Measurements from ENCODE around the gene CFAP53. TPM values are rescaled to one million over a fixed set of nuclear protein-coding genes. Genes with fewer than 3 reads are reported as not detected.

Gene CFAP53
- total and polyA plus RNA-seq, 7 donors, result 0.37 to 1.6 (median 0.54) TPM

GRCh38 chr18:50274044-50274442 is 7.7 kb upstream of the CFAP53 start:
- intact Hi-C loops (cut with DNase I), result loop anchor here in 1 of 2 donors (10.0 kb wide), 1 partner anchor 459 kb away; the partner anchor contains the start of gene ACAA2
- Histone ChIP-seq H3K9me3 (no peaks in the 10 kb centered on the region), H3K4me1 (peaks cover 4% of the 10 kb centered on the region), H3K4me3 (no peak overlapping the region), H3K27me3 (ENCODE audit: insufficient read depth in 3 of 3, low read length in 2 of 3) (no peaks in the 10 kb centered on the region), H3K27ac (no peak overlapping the region), H3K36me3 (ENCODE audit: insufficient read depth in 1 of 2, low read depth in 1 of 2) (peaks cover 25 to 100% of the 10 kb centered on the region in 2 donors)
- no peak for DNase-seq
- TF ChIP-seq CTCF (IDR thresholded peaks at IDR 0.05), result no peak
- 93 to 95% (median 95%) methylated on average over 17 of the region's 17 CpGs for WGBS, 3 donors
- no peak for ATAC-seq

- no peaks in the 10 kb centered on the region for H3K9me3 ChIP-seq
- no peaks in the 10 kb centered on the region for H3K4me1 ChIP-seq
- intact Hi-C loops (cut with DNase I), result loop anchor here in 1 of 2 donors (10.0 kb wide), 1 partner anchor 459 kb away; the partner anchor contains the start of gene ACAA2
- TF ChIP-seq CTCF (IDR thresholded peaks at IDR 0.05), result no peak
- no peaks in the 10 kb centered on the region for H3K27me3 ChIP-seq (ENCODE audit: insufficient read depth in 3 of 3, low read length in 2 of 3)
- WGBS, 3 donors, result 93 to 95% (median 94%) methylated on average over 23 of the region's 23 CpGs
- H3K4me3 ChIP-seq, result no peak overlapping the region
- DNase-seq (no peak), ATAC-seq (no peak)
- H3K27ac ChIP-seq, result no peak overlapping the region
- peaks cover 25 to 100% of the 10 kb centered on the region in 2 donors for H3K36me3 ChIP-seq (ENCODE audit: insufficient read depth in 1 of 2, low read depth in 1 of 2)
These were observed 7.1 kb upstream of the CFAP53 start for GRCh38 chr18:50273203-50274043.

- intact Hi-C loops (cut with DNase I), result loop anchor here in 1 of 2 donors (10.0 kb wide), 1 partner anchor 458 kb away; the partner anchor contains the start of gene ACAA2
- DNase-seq, result no peak
- no peaks in the 10 kb centered on the region for H3K27me3 ChIP-seq (ENCODE audit: insufficient read depth in 3 of 3, low read length in 2 of 3)
- ATAC-seq, result no peak
- H3K9me3 ChIP-seq, result no peaks in the 10 kb centered on the region
- H3K4me1 ChIP-seq, result no peaks in the 10 kb centered on the region
- peaks cover 25 to 93% of the 10 kb centered on the region in 2 donors for H3K36me3 ChIP-seq (ENCODE audit: insufficient read depth in 1 of 2, low read depth in 1 of 2)
- no peak overlapping the region for H3K27ac ChIP-seq
- WGBS, 3 donors, result 82 to 88% (median 88%) methylated on average over 5 of the region's 5 CpGs
- no peak overlapping the region for H3K4me3 ChIP-seq
- TF ChIP-seq CTCF (IDR thresholded peaks at IDR 0.05), result no peak
These were observed 6.3 kb upstream of the CFAP53 start for GRCh38 chr18:50272568-50272967.

GRCh38 chr18:50268022-50268747 is 1.9 kb upstream of the CFAP53 start:
- intact Hi-C loops (cut with DNase I), result no loop called here
- WGBS, 3 donors, result 28 to 40% (median 37%) methylated on average over 56 of the region's 56 CpGs

More at GRCh38 chr18:50268022-50268747, 1.9 kb upstream of the CFAP53 start:
- Histone ChIP-seq H3K9me3 (no peaks in the 10 kb centered on the region), H3K4me1 (peaks cover 4% of the 10 kb centered on the region), H3K27me3 (ENCODE audit: insufficient read depth in 3 of 3, low read length in 2 of 3) (no peaks in the 10 kb centered on the region), H3K36me3 (ENCODE audit: insufficient read depth in 1 of 2, low read depth in 1 of 2) (peaks cover 7 to 49% of the 10 kb centered on the region in 2 donors), H3K4me3 (peak overlapping the region; percentile 66), H3K27ac (peak overlapping the region; percentile 69)
- ATAC-seq (peak; percentile 40 to 75 (median 58)), DNase-seq (peak; percentile 79 to 88)
- peak; percentile 63 for TF ChIP-seq CTCF (IDR thresholded peaks at IDR 0.05)

Data from psoas muscle (tissue), 8 donors.